HG02759 (cell line): ENCODE measurements around the gene LRGUK.

Source experiments
- ATAC-seq: cut with Tn5 transposase; IDR thresholded peaks from one replicate; pipeline ENCODE4 v1.9.1; 2021; ENCODE audit warnings: mild to moderate bottlenecking, moderate library complexity; ENCODE audit not compliant: unreplicated experiment

The LRGUK gene

GRCh38 chr7:134126596-134126965, 559 bp upstream of the LRGUK start:
- peak; percentile 3 for ATAC-seq

- no peak for ATAC-seq
These were observed 1.7 kb downstream of the LRGUK start for GRCh38 chr7:134128829-134129228.

GRCh38 chr7:134129856-134130523, 2.9 kb downstream of the LRGUK start:
- ATAC-seq: no peak

GRCh38 chr7:134134004-134134403, 6.9 kb downstream of the LRGUK start:
- ATAC-seq: no peak

- peak; percentile 97 for ATAC-seq
These were observed 14.0 kb downstream of the LRGUK start for GRCh38 chr7:134140889-134141867.

- ATAC-seq: no peak
These were observed 14.7 kb downstream of the LRGUK start for GRCh38 chr7:134141868-134142264.

- ATAC-seq: no peak
These were observed 26.5 kb downstream of the LRGUK start for GRCh38 chr7:134153493-134154136.

GRCh38 chr7:134154581-134155130, 27.5 kb downstream of the LRGUK start:
- ATAC-seq: no peak

- no peak for ATAC-seq
These were observed 28.1 kb downstream of the LRGUK start for GRCh38 chr7:134155206-134155605.

GRCh38 chr7:134155871-134156270, 28.7 kb downstream of the LRGUK start:
- no peak for ATAC-seq

GRCh38 chr7:134165252-134165651, 38.1 kb downstream of the LRGUK start:
- no peak for ATAC-seq

GRCh38 chr7:134167250-134167649, 40.1 kb downstream of the LRGUK start:
- ATAC-seq: no peak

- no peak for ATAC-seq
These were observed 40.7 kb downstream of the LRGUK start for GRCh38 chr7:134167841-134168240.

GRCh38 chr7:134174795-134175261, 47.7 kb downstream of the LRGUK start:
- peak; percentile 99 for ATAC-seq

GRCh38 chr7:134175334-134176036, 48.3 kb downstream of the LRGUK start:
- no peak for ATAC-seq

GRCh38 chr7:134176037-134176350, 48.9 kb downstream of the LRGUK start:
- ATAC-seq: no peak

- ATAC-seq: no peak
These were observed 52.2 kb downstream of the LRGUK start for GRCh38 chr7:134179036-134180011.

GRCh38 chr7:134180376-134180775, 53.2 kb downstream of the LRGUK start:
- ATAC-seq: no peak

GRCh38 chr7:134182078-134182477, 54.9 kb downstream of the LRGUK start:
- ATAC-seq: no peak

GRCh38 chr7:134184767-134185166, 57.6 kb downstream of the LRGUK start:
- ATAC-seq: no peak
